Colonic mucosa (tissue), 4 donors: Measurements from ENCODE around the gene PRXL2C. TPM values are rescaled to one million over a fixed set of nuclear protein-coding genes. Genes with fewer than 3 reads are reported as not detected.

Experiments
- DNase-seq: peaks from one replicate; pipeline ENCODE4 v3.0.0-alpha.2; 2020
- H3K27ac ChIP-seq: fragments of 200-600 bp; one replicate; pipeline ENCODE4 v1.8.0; 2021
- H3K27me3 ChIP-seq: fragments of 200-600 bp; one replicate; pipeline ENCODE4 v1.8.0; 2021
- H3K36me3 ChIP-seq: fragments of 200-600 bp; one replicate; pipeline ENCODE4 v1.8.0; 2021
- H3K4me1 ChIP-seq: fragments of 200-600 bp; one replicate; pipeline ENCODE4 v1.8.0; 2021; ENCODE audit warnings: mild to moderate bottlenecking
- H3K4me3 ChIP-seq: fragments of 200-600 bp; one replicate; pipeline ENCODE4 v1.8.0; 2021
- H3K9ac ChIP-seq, 2 donors: one replicate each; pipeline ENCODE4 v1.7.0; 2013; ENCODE audit warnings: control low read depth in 2 of 2, low read depth in 2 of 2, low read length in 2 of 2
- H3K9me3 ChIP-seq: fragments of 200-600 bp; one replicate; pipeline ENCODE4 v1.8.0; 2021
- CTCF ChIP-seq: fragments of 200-600 bp; IDR thresholded peaks from one replicate; pipeline ENCODE4 v1.8.0; 2022; ENCODE audit warnings: antibody characterized with exemption, mild to moderate bottlenecking
- intact Hi-C: fragments of 100-400 bp; cut with DNase I; formaldehyde crosslinking; loops from one replicate; pipeline ENCODE4 v1.14.1; 2022
- total RNA-seq, 2 donors: library from RNA; stranded (reverse); fragmentation: NEBNext Ultra II Directional in 1 of 2; extraction: Animal tissue kit (Norgen Biotek cat#: 25700) in 1 of 2; gene quantifications; one replicate each; pipeline ENCODE4 v1.2.1, GENCODE V29; 2021
- donor health status: healthy.
- donor health status: DM: no; HTN: no; CAD: no.
- donor health status: DM: no; HTN: no; CAD: no.

The PRXL2C gene
- total RNA-seq, 2 donors from 2014 or later = 2.6 to 6.6 TPM

GRCh38 chr9:96605328-96605727 lies 49.8 kb downstream of the PRXL2C start:
- no peak for TF ChIP-seq CTCF
- Histone ChIP-seq H3K9me3 (no peaks in the 10 kb centered on the region), H3K9ac (no peak overlapping the region), H3K36me3 (no peaks in the 10 kb centered on the region), H3K4me3 (no peak overlapping the region), H3K27ac (no peak overlapping the region), H3K4me1 (no peaks in the 10 kb centered on the region), H3K27me3 (no peaks in the 10 kb centered on the region)
- intact Hi-C loops = no loop called here
- DNase-seq = no peak

GRCh38 chr9:96604004-96604319 lies 51.2 kb downstream of the PRXL2C start:
- no peak overlapping the region for H3K9ac ChIP-seq

GRCh38 chr9:96603305-96604003 lies 51.7 kb downstream of the PRXL2C start:
- TF ChIP-seq CTCF = no peak
- DNase-seq = no peak
- Histone ChIP-seq H3K36me3 (no peaks in the 10 kb centered on the region), H3K4me1 (no peaks in the 10 kb centered on the region), H3K27ac (no peak overlapping the region), H3K27me3 (no peaks in the 10 kb centered on the region), H3K9me3 (no peaks in the 10 kb centered on the region), H3K4me3 (no peak overlapping the region), H3K9ac (no peak overlapping the region)
- intact Hi-C loops = no loop called here

More at GRCh38 chr9:96604004-96604319, 51.2 kb downstream of the PRXL2C start:
- Histone ChIP-seq H3K27me3 (no peaks in the 10 kb centered on the region), H3K27ac (no peak overlapping the region), H3K36me3 (no peaks in the 10 kb centered on the region), H3K4me1 (no peaks in the 10 kb centered on the region), H3K4me3 (no peak overlapping the region), H3K9me3 (no peaks in the 10 kb centered on the region)
- no peak for TF ChIP-seq CTCF
- intact Hi-C loops = no loop called here
- DNase-seq = no peak

GRCh38 chr9:96599298-96599697 lies 55.8 kb downstream of the PRXL2C start:
- Histone ChIP-seq H3K4me1 (no peaks in the 10 kb centered on the region), H3K36me3 (no peaks in the 10 kb centered on the region), H3K27ac (no peak overlapping the region), H3K4me3 (no peak overlapping the region), H3K27me3 (no peaks in the 10 kb centered on the region), H3K9me3 (no peaks in the 10 kb centered on the region), H3K9ac (no peak overlapping the region)
- no peak for TF ChIP-seq CTCF
- intact Hi-C loops = no loop called here
- DNase-seq = no peak

- Histone ChIP-seq H3K4me1 (no peaks in the 10 kb centered on the region), H3K4me3 (no peak overlapping the region), H3K36me3 (no peaks in the 10 kb centered on the region), H3K9me3 (no peaks in the 10 kb centered on the region), H3K9ac (no peak overlapping the region), H3K27me3 (no peaks in the 10 kb centered on the region), H3K27ac (no peak overlapping the region)
- DNase-seq = no peak
- intact Hi-C loops = no loop called here
- no peak for TF ChIP-seq CTCF
These were observed 58.5 kb downstream of the PRXL2C start for GRCh38 chr9:96596601-96597111.

Other genes with a start within 250 kb of the PRXL2C start
- gene ZNF367, start 236.9 kb downstream of the PRXL2C start, total RNA-seq = 10 to 100 TPM in 1 of 2 donors, 1 to 10 TPM in 1; 3.6 to 18.9 TPM
- gene HABP4, start 205.1 kb downstream of the PRXL2C start, total RNA-seq = 1 to 10 TPM; 2.8 to 4.4 TPM
- 10 to 100 TPM; 12.7 to 17.3 TPM for gene CDC14B, start 35.5 kb downstream of the PRXL2C start, total RNA-seq
- gene ZNF510, start 122.8 kb upstream of the PRXL2C start, total RNA-seq = 1 to 10 TPM; 7.0 to 8.0 TPM
- gene ZNF782, start 199.2 kb upstream of the PRXL2C start, total RNA-seq = 1 to 10 TPM; 4.5 TPM